LHCN-M2 (cell line): Measurements from ENCODE around the gene OR1I1. TPM values are rescaled to one million over a fixed set of nuclear protein-coding genes. Genes with fewer than 3 reads are reported as not detected.
A peak's percentile ranks its signal among the peaks of the same experiment; 100 is the strongest.
"Not testable (repeated sequence)": the region's sequence is repeated elsewhere in the genome, so short reads cannot be mapped to it uniquely, and the experiment has no call there.

Experiments used
- DNase-seq: peaks from one replicate; pipeline ENCODE4 v3.0.0-alpha.2; 2012; ENCODE audit warnings: low read depth
- polyA plus RNA-seq: library from polyadenylated mRNA; unstranded; fragments of >200 nt; gene quantifications from one replicate; pipeline ENCODE4 v1.2.1, GENCODE V29; 2012; ENCODE audit warnings: missing spikeins
- total RNA-seq: library from RNA; depleted of rRNA; stranded (reverse); fragments of >200 nt; gene quantifications from 2 replicates; pipeline ENCODE4 v1.2.3, GENCODE V29; 2014; rRNA removed

Gene OR1I1, protein sequence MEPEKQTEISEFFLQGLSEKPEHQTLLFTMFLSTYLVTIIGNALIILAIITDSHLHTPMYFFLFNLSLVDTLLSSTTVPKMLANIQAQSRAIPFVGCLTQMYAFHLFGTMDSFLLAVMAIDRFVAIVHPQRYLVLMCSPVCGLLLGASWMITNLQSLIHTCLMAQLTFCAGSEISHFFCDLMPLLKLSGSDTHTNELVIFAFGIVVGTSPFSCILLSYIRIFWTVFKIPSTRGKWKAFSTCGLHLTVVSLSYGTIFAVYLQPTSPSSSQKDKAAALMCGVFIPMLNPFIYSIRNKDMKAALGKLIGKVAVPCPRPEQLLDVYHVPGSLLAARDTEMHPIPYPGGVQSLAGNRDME
- total RNA-seq = not detected in 2 replicates
- not detected for polyA plus RNA-seq

DNA sequence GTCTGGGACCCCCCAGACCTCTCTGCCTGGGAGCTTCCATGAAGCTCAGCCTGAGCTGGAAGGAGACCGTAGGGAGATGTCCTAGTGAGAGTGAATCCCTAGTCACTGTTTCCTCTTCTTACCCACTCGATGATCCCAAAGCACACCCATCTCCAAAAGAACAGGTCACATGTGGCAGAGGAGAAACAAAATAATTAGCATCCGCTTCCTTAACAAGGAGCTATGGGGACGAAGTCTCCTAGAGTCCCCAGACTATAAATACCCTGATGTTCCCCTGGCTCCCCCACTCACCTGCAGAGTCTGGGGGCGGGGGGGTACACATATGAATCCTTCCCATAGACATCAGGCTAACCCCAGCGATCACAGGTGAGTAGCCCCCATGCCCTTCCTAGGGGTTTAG lies at the start of gene OR1I1:
TSS of gene OR1I1 (plus strand) at position 301 of the 400 bp plus-strand sequence. CDS start 4,855 bp downstream, outside the sequence.
- no peak for DNase-seq

DNA sequence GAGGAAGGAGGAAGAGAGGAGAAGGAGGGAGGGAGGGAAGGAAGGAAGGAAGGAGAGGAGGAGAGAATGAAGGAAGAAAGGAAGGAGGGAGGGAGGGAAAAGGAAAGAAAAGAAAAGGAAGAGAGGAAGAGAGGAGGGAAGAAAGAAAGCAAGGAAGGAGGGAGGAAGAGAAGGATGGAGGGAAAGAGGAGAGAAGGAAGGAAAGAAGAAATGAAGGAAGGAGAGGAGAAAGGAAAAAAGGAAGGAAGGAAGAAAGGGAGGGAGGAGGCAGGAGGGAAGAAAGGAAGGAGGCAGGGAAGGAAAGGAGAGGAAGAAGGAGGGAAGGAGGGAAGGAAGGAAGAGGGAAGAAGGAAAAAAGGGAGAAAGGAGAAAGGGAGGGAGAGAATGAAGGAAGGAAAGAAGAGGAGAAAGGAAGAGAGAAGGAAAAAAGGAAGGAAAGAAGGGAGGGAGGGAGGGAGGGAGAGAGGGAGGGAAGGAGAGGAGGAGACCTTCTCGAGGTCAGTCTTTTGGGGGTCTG lies 46.2 kb upstream of the OR1I1 start:
- no peak for DNase-seq

DNA sequence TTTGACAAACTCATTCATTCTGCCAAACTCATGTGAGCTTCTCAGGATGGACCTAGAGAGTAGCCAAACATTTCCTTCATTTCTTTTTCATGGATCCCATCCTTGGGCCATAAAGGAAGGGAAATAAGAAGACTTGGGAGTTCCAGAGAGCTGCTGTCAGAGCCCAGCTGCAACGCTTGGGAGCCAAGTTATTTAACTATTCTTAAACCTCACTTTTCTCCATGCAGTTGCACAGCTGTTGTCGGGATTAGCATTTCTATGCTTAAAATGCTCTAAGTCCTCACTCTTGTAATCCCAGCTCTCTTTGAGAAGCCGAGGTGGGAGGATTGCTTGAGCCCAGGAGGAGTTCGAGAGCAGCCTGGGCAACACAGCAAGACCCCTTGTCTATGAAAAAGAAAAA lies 44.4 kb upstream of the OR1I1 start:
- DNase-seq = no peak

DNA sequence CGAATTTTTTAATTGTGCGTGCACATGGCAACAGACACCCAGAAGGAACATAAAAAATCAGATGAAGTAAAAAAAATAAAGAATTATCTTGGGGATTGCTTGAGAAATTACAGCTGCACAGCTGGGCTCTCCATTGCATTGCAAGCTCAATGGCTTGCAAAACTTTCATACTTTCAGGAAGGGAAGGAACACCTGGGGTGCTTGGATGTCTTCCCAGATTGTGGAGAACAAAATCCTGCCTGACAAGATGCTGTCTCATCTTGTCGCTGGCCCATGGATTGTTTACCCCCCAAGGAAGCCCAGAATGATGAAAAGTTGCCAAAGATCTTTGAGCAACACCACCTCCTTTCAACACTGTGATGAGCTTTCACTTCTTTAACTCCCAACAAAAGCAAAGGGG lies 43.7 kb upstream of the OR1I1 start:
- DNase-seq = peak; percentile 1

DNA sequence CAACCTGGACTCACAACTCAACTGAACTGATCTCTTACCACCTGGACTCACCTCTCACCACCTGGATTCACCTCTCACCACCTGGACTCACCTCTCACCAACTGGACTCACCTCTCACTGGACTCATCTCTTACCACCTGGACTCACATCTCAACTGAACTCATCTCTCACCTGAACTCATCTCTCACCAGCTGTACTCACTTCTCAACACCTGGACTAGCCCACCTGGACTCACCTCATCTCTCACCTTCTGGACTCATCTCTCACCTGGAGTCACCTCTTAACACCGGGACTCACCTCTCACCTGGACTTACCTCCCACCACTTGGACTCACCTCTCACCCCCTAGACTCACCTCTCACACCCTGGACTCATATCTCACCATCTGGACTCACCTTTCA lies 40.0 kb upstream of the OR1I1 start:
- DNase-seq = no peak

DNA sequence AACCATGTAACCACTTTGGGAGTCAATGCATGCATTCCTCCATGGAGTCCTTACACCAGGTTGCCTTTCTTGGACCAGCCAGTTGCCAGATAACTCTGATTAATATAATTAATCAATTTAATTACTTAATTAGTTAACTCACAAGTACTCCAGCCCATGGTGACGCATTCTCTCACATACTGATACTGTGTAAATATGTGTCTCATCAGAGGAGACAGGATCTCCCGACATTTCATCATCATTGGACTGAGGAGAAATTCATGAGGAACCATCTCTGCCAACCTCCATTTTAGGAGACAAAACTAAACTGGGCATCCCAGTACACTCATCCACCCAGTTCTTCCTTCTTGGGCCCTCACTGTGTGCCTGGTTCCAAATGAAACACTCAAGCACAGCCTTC lies 39.2 kb upstream of the OR1I1 start:
- DNase-seq = no peak

DNA sequence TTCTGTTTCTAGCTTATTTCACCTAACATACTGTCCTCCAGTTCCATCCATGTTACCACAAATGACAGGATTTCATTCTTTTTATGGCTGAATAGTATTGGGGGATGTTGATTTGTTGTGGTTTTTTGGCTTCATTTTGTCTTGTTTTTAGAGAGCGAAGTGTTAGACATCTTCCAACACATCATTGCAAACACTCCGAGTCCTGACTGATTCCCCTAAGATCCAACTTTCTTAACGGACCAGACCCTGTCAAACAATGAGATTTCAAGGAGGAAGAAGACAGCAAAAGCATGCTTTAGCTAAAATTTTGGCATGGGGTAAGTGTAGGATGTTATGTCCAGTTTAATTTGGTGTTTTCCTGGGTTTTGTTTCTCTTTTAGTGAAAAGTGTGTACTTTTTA lies 36.5 kb upstream of the OR1I1 start:
- no peak for DNase-seq

DNA sequence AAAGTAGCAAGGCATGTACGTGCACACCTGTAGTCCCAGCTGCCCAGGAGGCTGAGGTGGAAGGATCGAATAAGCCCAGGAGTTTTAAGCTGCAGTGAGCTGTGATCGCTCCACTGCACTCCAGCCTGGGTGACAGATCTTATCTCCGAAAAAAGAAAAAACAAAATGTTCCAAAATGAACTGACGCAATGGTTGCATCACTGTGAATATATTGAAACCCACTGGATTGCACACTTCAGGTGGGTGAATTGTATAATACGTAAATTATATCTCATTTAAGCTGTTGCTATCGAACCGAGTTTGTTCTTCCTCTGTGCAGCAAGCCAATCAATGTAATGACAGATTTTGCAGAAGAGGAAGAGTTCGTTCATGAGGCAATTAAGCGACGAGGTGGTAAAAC lies 34.3 kb upstream of the OR1I1 start:
- DNase-seq = no peak

DNA sequence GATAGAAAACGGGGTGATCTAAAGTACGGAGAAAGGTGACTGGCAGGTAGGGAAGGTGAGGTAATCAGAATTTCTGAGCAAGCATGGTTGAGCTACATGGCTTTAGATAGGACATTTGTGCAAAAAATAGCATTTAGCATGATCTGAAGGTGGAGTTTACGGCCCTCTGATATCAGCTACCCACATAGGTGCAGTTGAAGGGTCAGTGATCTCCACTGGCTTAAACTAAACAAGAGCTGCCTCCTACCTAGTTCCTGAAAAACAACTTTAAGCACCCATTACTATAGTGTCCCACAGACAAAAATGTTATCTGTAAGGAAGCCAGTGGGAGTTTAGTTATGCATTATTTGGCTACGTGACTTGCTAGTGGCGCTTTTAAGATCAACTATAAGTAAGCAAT lies 33.9 kb upstream of the OR1I1 start:
- DNase-seq = no peak

DNA sequence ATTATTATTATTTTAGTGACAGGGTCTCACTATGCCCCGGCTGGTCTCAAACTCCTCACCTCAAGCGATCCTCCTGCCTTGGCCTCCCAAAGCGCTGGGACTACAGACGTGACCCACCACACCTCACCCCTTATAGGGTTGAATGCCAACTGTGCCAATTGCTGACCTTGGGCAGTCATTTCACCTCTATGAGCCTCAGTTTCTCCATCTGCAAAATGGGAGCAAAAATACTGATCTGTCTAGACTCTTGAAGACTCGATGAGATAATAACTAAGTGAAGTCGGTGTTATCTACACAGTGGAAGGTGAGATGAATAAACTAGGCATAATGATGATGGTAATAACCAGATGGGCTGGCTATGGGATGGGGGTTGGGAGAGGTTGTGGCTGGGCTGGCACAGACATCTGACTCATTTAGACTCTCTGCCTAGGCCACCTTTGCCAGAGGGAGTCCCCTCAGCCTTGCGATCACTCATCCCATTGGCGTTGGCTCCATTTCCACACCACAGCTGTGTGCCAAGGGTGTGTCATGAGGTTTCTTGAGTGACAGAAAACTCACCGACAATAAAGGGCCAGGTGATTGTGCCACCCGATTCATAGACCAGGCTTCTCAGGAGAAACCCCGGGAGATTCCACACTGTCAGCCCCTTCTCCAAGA lies 33.0 kb upstream of the OR1I1 start, which contains the start of gene CASP14:
TSS of gene CASP14 (plus strand) at position 596 of the 657 bp plus-strand sequence. CDS start 2,772 bp downstream, outside the sequence.
- no peak for DNase-seq

DNA sequence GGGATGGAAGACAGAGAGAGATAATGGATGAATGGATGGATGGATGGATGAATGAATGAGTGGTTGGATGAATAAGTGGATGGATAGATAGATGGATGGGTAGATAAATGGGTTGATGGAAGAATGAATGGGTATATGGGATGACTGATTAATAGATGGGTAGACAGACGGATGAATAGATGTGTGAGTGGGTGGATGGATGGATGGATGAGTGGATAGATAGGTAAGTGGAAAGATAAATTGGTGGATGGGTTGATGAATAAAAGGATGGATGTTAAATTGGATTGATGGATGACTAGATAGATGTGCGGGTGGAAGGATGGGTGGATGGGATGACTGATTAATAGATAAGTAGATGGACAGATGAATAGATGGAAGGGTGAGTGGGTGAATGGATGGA lies 31.4 kb upstream of the OR1I1 start:
- DNase-seq = no peak

DNA sequence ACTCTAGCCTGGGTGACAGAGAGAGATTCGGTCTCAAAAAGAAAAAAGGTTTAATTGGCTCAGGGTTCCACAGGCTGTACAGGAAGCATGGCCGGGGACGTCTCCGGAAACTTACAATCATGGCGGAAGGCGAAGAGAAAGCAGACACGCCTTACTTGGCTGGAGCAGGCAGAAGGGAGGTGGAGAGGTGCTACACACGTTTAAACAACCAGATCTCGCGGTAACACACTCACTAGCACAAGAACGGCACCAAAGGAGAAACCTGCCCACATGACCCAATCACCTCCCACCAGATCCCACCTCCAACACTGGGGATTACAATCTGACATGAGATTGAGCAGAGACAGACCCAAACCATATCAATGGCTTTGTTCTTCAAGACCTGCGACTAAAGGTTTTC lies 20.0 kb upstream of the OR1I1 start:
- DNase-seq = no peak

DNA sequence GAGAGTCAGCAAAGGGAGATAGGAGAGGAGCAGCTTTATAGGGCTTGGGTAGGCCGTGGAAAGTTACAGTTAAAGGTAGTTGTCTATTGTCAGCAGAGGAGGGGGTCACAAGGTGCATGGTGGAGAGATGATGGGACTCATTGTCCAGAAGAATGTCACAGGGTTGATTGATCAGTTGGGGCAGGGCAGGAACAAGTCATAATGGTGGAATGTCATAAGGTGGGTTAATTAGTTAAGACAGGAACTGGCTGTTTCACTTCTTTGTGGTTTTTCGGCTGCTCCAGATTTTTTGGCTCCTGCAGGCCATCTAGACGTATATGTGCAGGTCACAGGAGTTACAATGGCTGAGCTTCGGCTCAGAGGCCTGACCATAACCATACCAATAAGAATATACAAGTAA lies 11.6 kb upstream of the OR1I1 start:
- DNase-seq = not testable (repeated sequence)

DNA sequence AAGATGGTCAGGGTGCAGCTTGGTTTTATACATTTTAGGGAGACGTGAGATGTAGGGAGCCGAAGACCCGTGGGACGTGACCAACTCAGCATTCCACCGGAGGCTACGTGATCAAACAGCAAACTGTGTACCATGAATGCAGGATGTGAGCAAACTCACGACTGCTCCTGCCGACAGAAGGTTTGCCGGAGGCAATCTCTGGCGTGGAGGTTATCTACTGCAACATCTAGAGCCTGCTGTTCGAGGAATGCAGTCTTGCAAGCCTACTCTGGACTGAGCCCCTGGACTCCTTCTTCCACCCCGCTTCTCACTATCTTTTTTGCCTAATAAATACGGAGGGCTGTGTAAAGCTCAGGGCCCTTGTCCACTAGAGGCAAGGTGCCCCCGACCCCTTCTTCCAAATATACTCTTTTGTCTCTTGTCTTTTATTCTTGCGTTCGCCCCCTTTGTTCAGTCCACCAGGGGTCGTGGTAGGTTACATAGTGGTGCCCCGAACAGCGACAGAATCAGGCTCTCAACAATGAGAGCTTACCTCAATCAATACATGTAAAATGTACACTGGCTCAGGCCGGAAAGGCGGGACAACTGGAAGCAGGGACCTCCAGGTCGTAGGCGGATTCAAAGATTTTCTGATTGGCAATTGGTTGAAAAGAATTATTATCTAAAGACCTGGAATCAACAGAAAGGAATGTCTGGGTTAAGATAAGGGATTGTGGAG lies 8.9 kb upstream of the OR1I1 start:
- no peak for DNase-seq

DNA sequence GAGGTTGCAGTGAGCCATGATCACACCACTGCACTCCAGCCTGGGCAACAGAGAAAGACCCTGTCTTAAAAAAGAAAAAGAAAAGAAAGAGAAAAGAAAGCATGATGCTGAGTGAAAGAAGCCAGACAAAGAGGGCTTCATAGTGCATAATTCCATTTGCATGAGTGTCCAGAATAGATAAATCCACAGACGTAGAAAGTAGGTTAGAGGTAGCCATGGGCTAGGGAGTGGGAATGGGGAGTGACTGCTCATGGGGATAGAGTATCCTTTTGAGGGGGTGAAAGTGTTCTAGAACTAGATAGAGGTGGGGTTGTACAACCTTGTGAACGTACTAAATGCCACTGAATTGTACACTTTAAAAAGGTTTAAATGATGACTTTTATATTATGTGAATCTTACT lies 7.6 kb upstream of the OR1I1 start:
- DNase-seq = no peak

DNA sequence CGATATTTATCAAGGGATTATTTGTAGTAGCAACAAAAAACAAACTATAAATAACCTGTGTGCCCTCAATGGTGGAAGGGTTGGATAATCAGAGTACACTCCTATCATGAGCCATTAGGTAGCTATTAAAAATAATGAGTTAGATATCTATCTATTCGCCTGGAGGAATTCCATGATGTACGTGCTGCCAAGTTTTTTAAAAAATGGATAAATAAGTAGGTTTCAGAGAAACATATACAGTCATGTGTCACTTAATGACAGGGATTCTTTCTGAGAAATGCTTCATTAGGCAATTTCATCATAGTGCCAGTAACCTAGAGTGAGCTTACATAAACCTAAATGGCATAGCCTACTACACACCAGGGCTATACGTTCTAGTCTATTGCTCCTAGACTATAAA lies 6.2 kb upstream of the OR1I1 start:
- DNase-seq = no peak

DNA sequence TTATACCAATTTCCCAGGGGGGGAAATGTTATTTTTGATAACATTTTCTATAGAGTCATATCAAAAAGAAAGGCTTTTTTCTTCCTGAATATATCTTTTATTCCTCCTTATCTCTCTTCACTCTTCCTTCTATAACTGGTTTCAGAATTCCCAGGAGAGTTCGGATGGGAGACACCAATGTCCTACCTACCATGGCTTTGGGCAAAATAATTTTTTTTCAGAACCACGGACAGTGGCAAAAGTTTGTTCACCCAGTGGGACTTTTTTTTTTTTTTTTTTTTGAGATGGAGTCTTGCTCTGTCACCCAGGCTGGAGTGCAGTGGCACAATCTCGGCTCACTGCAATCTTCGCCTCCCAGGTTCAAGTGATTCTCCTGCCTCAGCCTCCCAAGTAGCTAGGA lies 2.0 kb upstream of the OR1I1 start:
- peak; percentile 4 for DNase-seq

DNA sequence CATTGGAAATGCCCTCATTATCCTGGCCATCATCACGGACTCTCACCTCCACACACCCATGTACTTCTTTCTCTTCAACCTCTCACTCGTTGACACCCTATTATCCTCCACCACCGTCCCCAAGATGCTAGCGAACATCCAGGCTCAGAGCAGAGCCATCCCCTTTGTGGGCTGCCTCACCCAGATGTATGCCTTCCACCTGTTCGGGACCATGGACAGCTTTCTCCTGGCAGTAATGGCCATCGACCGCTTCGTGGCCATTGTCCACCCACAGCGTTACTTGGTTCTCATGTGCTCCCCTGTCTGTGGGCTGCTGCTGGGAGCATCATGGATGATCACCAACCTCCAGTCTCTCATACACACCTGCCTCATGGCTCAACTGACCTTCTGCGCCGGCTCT lies 5.2 kb downstream of the OR1I1 start:
- no peak for DNase-seq

DNA sequence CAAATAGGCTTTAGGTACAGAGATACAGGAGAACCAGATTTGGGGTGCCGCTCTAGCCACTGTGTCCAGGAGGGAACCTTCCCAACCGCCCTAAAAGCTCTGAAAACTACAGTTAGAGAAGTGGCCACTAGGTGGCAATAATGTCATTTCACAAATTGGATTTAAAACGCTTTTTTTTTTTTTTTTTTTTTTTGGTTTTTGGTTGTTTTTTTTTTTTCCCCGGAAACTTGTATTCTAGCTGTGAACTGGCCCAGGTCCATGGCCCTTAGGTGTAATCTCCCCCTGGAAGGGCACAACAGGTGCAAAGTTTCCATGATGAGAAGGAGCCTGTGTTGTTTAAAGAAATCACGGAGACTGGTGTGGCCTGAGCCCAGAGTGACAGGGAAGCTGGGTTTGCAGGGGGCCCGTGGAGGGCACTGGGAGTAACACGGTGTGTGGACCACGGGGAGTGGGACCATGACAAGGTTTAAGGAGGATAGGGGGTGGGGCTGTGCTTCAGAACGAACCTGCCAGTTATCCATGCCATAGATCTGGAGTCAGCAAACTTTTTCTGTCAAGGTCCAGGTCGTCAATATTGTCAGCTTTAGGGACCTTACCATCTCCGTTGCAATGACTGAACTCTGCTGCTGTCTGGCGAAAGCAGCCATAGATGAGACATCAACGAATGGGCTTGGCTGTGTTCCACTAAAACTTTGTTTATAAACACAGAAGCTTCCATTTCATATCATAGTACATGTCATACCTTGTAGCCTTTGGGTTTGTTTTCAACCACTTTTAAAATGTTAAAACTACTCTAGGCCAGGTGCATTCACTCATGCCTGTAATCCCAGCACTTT lies 10.1 kb downstream of the OR1I1 start:
- DNase-seq = peak; percentile 63

DNA sequence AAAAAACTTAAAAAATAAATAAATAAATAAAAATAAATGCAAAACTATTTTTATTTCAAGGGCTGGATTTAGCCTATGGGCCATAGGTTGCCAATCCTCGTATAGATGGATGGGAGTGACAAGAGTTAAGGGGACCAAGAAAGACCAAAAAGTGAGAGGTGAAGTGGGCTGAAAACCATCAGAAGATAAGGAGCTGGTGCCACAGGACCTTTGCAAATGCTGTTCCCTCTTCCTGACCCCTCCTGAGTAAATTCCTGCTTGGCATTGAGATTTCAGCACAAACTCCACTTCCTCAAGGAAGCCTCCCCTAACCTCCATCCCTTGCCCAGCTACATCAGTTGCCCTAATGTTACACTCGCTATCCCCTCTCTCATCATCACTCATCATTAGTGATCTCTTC lies 11.0 kb downstream of the OR1I1 start:
- DNase-seq = no peak

DNA sequence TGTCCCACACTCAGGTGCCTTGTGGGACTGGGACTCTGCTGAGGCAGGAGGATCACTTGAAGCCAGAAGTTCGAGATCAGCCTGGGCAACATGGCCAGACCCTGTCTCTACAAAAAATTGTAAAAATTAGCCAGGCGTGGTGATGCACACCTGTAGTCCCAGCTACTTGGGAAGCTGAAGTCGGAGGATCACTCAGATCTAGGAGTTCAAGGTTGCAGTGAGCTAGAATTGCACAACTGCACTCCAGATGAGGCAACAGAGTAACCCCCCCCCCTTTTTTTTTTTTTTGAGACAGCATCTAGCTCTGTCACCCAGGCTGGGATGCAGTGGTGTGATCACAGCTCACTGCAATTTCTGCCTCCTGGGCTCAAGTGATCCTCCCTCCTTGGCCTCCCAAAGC lies 14.2 kb downstream of the OR1I1 start:
- DNase-seq = no peak
